PC-9 (cell line): ENCODE measurements around the gene TCAIM. TPM values are rescaled to one million over a fixed set of nuclear protein-coding genes. Genes with fewer than 3 reads are reported as not detected.

Source experiments
- BruUV-seq: library from RNA; stranded (reverse); fragments of 400-500 nt; replicated peaks from 2 replicates; lab custom pipeline; 2021; lab: Mats Ljungman, UMichigan
- CTCF ChIA-PET: fragments of 300-600 bp; sonication (Branson Sonifier 250); formaldehyde crosslinking; loops from one replicate; lab custom pipeline; 2022; ENCODE audit warnings: antibody characterized with exemption; lab: Charles Lee
- POLR2A ChIA-PET: fragments of 300-600 bp; sonication (Branson Sonifier 250); formaldehyde crosslinking; loops from one replicate; lab custom pipeline; 2022; ENCODE audit warnings: antibody characterized with exemption; ENCODE audit not compliant: unreplicated experiment; lab: Charles Lee
- DNase-seq, 2 experiments: peaks; one replicate each; pipeline versions ENCODE4 v3.0.0 to v3.0.0-alpha.2; 2015 to 2022; ENCODE audit warnings: mixed read lengths in 1 of 2
- H2AFZ ChIP-seq: fragments of 200-600 bp; sonication (generic); 2 replicates; pipeline ENCODE4 v1.8.1; 2017; ENCODE audit warnings: antibody characterized with exemption
- H3F3A ChIP-seq: fragments of 200-600 bp; sonication (generic); 2 replicates; pipeline ENCODE4 v1.8.1; 2017; ENCODE audit warnings: antibody characterized with exemption, mild to moderate bottlenecking, low read depth; ENCODE audit not compliant: insufficient read depth
- H3K27ac ChIP-seq: fragments of 200-600 bp; sonication (generic); 2 replicates; pipeline ENCODE4 v1.6.1; 2016; ENCODE audit warnings: mixed run types
- H3K27me3 ChIP-seq: fragments of 200-600 bp; sonication (generic); 2 replicates; pipeline ENCODE4 v1.6.1; 2016; ENCODE audit warnings: low read depth, mixed run types; ENCODE audit not compliant: insufficient read depth
- H3K36me3 ChIP-seq: fragments of 200-600 bp; sonication (generic); 2 replicates; pipeline ENCODE4 v1.6.1; 2016; ENCODE audit warnings: low read depth, mixed run types
- H3K4me1 ChIP-seq: fragments of 200-600 bp; sonication (generic); replicated peaks from 2 replicates; pipeline ENCODE4 v1.6.1; 2016; ENCODE audit warnings: mixed run types; ENCODE audit not compliant: insufficient read depth
- H3K4me2 ChIP-seq: fragments of 200-600 bp; sonication (generic); 2 replicates; pipeline ENCODE4 v1.6.1; 2017; ENCODE audit warnings: mixed run types
- H3K4me3 ChIP-seq: fragments of 200-600 bp; sonication (generic); 2 replicates; pipeline ENCODE4 v1.6.1; 2016; ENCODE audit warnings: mixed run types
- H3K79me2 ChIP-seq: fragments of 200-600 bp; sonication (generic); 2 replicates; pipeline ENCODE4 v1.6.1; 2017; ENCODE audit warnings: low read depth, mixed run types
- H3K9me2 ChIP-seq: fragments of 200-600 bp; sonication (generic); 2 replicates; pipeline ENCODE4 v1.8.1; 2017; ENCODE audit warnings: mild to moderate bottlenecking; ENCODE audit not compliant: insufficient read depth
- H3K9me3 ChIP-seq: fragments of 200-600 bp; sonication (generic); 2 replicates; pipeline ENCODE4 v1.8.1; 2016; ENCODE audit warnings: low read depth; ENCODE audit not compliant: insufficient read depth
- H4K20me1 ChIP-seq: fragments of 200-600 bp; sonication (generic); 2 replicates; pipeline ENCODE4 v1.8.1; 2017; ENCODE audit not compliant: insufficient read depth
- CTCF ChIP-seq: fragments of 200-600 bp; sonication (generic); conservative IDR thresholded peaks from 2 replicates; pipeline ENCODE4 v1.6.1; 2017; ENCODE audit warnings: mixed run types, antibody characterized with exemption, mild to moderate bottlenecking, moderate library complexity
- EZH2 ChIP-seq: fragments of 200-600 bp; sonication (generic); IDR thresholded peaks from 2 replicates; pipeline ENCODE4 v1.8.0; 2017; ENCODE audit warnings: antibody characterized with exemption, low read depth
- intact Hi-C: fragments of 100-400 bp; cut with micrococcal nuclease; formaldehyde crosslinking; loops from one replicate; pipeline ENCODE4 v1.10.0; 2022; ENCODE audit not compliant: unreplicated experiment
- total RNA-seq: library from RNA; stranded (reverse); gene quantifications from 2 replicates; pipeline ENCODE4 v1.2.3, GENCODE V29; 2021

The TCAIM gene
- total RNA-seq, 1 experiment from 2014 or later = 28.3 TPM

- Histone ChIP-seq H2AFZ (no peak overlapping the region), H3K4me2 (no peak overlapping the region)
Observed at GRCh38 chr3:44398853-44399252, 60.3 kb downstream of the TCAIM start.

GRCh38 chr3:44400771-44401170 lies 62.2 kb downstream of the TCAIM start:
- H3F3A ChIP-seq = no peaks in the 10 kb centered on the region
- H3K36me3 ChIP-seq = no peaks in the 10 kb centered on the region
- BruUV-seq = no TSS peak
- H3K4me1 ChIP-seq = no peaks in the 10 kb centered on the region
- intact Hi-C loops = no loop called here
- DNase-seq = no peak
- no peak overlapping the region for H3K4me2 ChIP-seq
- H3K9me2 ChIP-seq = no peaks in the 10 kb centered on the region
- no peaks in the 10 kb centered on the region for H4K20me1 ChIP-seq
- ChIA-PET POLR2A (interaction anchor here (0.6 kb wide), 1 partner anchor 247 kb away, joined by 4 read pairs; no protein-coding TSS in a partner anchor), CTCF (no interaction called here)
- H3K27ac ChIP-seq = no peak overlapping the region
- TF ChIP-seq EZH2 (no peak), CTCF (no peak)
- H3K79me2 ChIP-seq = no peaks in the 10 kb centered on the region
- no peaks in the 10 kb centered on the region for H3K9me3 ChIP-seq
- no peak overlapping the region for H2AFZ ChIP-seq
- H3K4me3 ChIP-seq = no peak overlapping the region
- no peaks in the 10 kb centered on the region for H3K27me3 ChIP-seq

More at GRCh38 chr3:44398853-44399252, 60.3 kb downstream of the TCAIM start:
- TF ChIP-seq EZH2 (no peak), CTCF (no peak)
- intact Hi-C loops = no loop called here
- Histone ChIP-seq H3K27me3 (no peaks in the 10 kb centered on the region), H3F3A (no peaks in the 10 kb centered on the region), H3K36me3 (no peaks in the 10 kb centered on the region), H3K27ac (no peak overlapping the region), H3K4me3 (no peak overlapping the region), H4K20me1 (no peaks in the 10 kb centered on the region), H3K4me1 (no peaks in the 10 kb centered on the region), H3K9me2 (no peaks in the 10 kb centered on the region), H3K79me2 (no peaks in the 10 kb centered on the region), H3K9me3 (no peaks in the 10 kb centered on the region)
- BruUV-seq = no TSS peak
- DNase-seq = no peak
- ChIA-PET CTCF (no interaction called here), POLR2A (no interaction called here)

- Histone ChIP-seq H3K4me3 (no peak overlapping the region), H4K20me1 (no peaks in the 10 kb centered on the region), H2AFZ (no peak overlapping the region), H3K27me3 (no peaks in the 10 kb centered on the region), H3K4me2 (no peak overlapping the region), H3K9me3 (no peaks in the 10 kb centered on the region), H3K36me3 (no peaks in the 10 kb centered on the region), H3K4me1 (no peaks in the 10 kb centered on the region), H3K27ac (no peak overlapping the region), H3K79me2 (no peaks in the 10 kb centered on the region), H3K9me2 (no peaks in the 10 kb centered on the region), H3F3A (no peaks in the 10 kb centered on the region)
- ChIA-PET CTCF (no interaction called here), POLR2A (no interaction called here)
- TF ChIP-seq CTCF = no peak
- TF ChIP-seq EZH2 = no peak
- no TSS peak for BruUV-seq
- DNase-seq = no peak
- intact Hi-C loops = no loop called here
Observed at GRCh38 chr3:44402548-44402947, 64.0 kb downstream of the TCAIM start.
